Renal cortical epithelial cell (primary cell): ENCODE data around the gene POPDC3. TPM values are rescaled to one million over a fixed set of nuclear protein-coding genes. Genes with fewer than 3 reads are reported as not detected.
"Not testable (repeated sequence)": the region's sequence is repeated elsewhere in the genome, so short reads cannot be mapped to it uniquely, and the experiment has no call there.

ENCODE experiments used
- DNase-seq: peaks from one replicate; pipeline ENCODE4 v3.0.0-alpha.2; 2011; ENCODE audit warnings: low read depth
- total RNA-seq: library from RNA; depleted of rRNA; stranded (reverse); fragments of >200 nt; gene quantifications from 2 replicates; pipeline ENCODE4 v1.2.3, GENCODE V29; 2014

Gene POPDC3, protein sequence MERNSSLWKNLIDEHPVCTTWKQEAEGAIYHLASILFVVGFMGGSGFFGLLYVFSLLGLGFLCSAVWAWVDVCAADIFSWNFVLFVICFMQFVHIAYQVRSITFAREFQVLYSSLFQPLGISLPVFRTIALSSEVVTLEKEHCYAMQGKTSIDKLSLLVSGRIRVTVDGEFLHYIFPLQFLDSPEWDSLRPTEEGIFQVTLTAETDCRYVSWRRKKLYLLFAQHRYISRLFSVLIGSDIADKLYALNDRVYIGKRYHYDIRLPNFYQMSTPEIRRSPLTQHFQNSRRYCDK
- total RNA-seq: under 0.01 and 2.1 TPM in 2 replicates

DNA sequence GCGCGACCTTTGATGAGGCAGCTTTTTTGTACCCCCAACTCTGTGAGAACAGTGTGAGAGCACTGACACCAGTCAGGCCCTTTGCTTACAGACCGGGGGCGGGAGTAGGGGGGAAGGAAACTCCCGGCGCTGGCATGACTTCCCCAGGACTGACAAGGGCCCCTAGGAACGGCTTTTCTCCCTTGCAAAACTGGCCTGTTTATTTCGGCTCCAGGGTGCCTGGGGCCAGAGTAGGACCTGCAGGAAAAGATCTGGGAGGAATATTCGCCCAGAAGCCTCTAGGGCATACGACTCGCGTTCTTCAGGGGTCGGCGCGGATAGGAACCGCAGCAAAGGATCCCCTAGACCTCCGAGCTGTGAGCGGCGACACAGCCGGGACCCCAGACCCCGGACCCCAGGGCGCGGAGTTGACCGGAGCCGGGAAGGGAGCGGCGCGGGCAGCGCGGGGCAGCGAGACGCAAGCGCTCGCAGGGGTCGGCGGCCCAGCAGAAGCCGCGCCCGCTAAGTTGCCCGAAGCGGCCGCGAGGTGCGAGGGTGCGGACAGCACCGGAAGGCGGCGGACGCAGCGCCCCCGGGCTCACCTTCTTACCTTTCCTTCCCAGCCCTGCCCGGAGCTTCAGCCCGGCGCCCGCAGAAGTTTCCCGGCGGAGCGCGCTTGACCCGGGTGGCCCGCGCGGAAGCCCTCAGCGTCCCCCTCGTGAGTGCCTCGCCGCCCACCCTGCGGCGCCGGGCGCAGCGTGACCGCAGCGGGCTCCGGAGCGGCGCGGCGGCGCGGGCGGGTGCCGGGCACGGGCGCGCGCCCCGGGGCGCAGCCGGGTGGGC is at the start of gene POPDC3:
POPDC3 (minus strand) TSS at position 771 of the 822 bp plus-strand sequence. CDS start 18,105 bp downstream, outside the sequence.
- DNase-seq: no peak

DNA sequence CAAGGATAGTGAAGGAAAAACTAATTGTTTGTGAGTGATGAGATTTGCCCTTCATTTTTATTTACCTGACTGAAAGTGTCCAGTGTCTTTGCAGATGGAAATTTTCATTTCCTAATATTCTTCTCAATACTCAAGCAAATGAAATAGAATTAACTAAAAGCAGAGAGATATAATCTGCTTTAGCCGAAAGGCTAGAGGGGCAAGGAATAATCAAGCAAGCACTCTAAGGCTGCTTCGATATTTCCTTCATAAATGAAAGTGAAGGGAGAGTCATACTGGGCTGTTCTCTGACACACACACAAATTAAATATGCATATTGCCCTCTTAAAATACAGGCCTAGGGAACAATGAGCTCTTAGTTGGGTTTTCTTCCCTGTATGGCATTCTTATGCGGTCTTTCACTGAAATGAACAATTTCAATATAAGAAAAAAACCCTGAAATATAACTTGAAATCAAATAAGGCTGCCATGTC is 47.5 kb upstream of the POPDC3 start:
- DNase-seq: no peak

DNA sequence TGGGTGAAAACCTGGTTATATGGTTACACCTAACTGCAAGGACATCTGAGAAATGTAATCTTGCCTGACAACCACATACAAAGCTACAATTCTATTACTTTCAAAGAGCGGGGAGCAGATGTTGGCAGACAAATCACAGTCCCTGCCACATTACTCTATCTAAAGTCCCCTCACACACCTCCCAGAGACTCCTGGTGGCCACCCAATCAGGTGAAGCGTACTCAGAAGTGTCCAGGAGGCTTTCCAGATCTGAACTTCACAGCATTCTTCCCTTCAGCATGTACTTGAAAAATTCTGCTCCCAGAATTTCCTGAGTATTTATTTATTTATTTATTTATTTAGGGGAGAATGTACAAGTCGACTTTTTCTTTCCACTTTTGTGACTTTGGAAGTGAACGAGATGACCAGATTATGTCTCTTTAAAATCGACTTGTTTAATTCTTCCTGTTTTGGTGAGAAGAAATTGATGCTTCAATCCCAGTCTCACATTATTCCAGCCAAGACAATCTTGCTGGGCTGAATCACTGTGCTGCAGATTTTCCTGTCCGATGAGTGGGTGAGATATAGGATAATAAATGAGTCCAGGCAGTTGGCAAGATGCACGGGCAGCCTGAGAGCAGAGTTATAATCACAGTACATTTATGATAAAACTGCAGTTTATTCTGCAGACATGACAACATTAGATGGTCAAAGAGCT is 46.9 kb upstream of the POPDC3 start:
- DNase-seq: no peak

DNA sequence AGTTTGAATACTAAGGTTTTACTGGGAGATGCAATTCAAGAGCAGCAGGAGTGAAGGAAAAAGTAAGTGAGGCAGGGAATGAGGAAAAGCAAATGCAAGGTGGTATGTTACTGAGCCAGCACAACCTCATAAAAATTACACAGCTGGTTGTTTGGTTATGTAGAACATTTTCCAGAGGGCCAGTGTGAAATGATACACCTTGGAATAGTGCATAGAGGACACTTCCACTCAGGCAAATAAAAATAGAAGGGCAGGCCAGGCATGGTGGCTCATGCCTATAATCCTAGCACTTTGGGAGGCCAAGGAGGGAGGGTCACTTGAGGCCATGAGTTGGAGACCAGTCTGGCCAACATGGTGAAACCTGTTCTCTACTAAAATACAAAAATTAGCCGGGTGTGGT is 43.4 kb upstream of the POPDC3 start:
- DNase-seq: no peak

DNA sequence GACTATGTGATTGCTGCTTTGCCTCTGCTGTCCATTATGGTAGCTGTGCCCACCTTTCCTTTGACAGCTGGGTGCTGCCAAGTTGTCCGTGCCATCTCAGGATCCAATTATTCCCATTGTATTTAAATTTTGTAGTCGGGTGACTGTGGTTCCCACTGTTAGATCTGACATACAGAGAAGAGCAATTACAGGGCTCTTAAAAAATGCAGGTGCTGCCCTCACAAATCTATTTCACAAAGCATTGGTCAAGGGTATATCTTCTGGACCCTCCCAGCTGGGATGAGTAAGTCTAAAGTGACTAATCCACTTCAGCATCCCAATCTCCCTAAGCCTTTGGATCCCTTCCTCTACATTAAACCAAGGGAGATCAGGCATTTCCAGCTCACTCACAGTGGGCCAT is 41.4 kb upstream of the POPDC3 start:
- DNase-seq: not testable (repeated sequence)

DNA sequence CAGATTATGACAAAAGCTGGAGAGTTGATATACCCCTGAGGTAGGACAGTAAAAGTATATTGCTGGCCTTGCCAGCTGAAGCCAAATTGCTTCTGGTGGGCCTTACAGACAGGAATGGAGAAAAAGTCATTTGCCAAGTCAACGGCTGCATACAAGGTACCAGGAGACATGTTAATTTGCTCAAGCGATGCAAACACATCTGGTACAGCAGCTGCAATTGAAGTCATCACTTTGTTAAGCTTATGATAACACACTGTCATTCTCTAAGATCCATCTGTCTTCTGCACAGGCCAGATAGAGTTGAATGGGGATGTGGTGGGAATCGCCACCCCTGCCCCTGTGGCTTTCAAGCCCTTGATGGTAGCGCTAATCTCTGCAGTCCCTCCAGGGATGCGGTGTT is 40.4 kb upstream of the POPDC3 start:
- no peak for DNase-seq

DNA sequence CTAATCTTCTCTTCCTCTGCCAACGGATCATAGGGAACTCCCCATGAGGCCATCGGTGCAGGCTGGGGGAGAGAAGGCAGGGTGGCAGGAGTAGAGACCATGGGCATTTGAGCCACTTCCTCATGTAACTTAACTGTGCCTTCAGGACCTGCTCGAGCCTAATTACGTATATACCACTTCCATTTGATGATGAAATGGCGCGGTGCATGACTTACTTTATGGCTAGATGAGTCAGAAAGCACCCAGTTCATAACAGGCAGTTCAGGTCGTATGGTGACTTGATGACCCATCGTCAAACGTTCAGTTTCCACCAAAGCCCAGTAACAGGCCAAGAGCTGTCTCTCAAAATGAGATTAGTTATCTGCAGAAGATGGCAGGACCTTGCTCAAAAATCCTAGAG is 39.4 kb upstream of the POPDC3 start:
- DNase-seq: not testable (repeated sequence)

DNA sequence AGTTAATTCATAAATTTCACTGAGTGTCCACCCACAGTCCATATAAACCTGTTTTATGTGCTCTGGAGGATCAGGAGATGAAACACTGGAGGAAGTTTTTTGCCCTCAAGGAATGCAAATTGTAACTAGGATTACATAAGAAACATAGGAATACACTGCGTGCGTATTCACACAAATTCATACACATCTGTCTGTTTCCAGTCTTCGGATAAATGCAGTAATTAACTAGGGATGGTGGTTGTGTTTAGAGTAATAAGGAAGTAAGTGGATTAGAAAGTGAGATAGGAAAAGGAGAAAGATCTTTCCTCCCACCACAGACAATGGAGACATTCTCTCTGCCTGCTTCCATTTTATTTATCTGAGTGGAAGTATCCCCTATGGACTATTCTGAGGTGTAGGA is 35.7 kb upstream of the POPDC3 start:
- no peak for DNase-seq

DNA sequence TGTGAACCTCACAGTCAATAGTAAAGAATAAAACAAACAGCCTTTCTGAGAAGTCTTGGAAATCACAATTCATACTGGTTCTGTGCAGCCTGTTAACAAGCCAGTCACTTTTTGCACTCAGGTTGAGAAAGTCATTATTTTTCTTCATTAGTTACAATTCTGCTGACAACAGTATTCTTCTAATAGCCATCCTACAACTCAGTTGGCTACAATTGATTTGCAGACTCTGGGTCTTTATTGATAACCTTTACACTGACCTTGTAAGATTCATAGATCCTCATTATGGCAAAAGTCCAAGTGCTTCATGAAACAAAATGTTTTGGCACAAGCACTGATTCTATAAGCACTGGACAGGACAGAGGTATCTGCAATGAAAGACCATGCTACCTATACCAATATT is 34.9 kb upstream of the POPDC3 start:
- DNase-seq: no peak

DNA sequence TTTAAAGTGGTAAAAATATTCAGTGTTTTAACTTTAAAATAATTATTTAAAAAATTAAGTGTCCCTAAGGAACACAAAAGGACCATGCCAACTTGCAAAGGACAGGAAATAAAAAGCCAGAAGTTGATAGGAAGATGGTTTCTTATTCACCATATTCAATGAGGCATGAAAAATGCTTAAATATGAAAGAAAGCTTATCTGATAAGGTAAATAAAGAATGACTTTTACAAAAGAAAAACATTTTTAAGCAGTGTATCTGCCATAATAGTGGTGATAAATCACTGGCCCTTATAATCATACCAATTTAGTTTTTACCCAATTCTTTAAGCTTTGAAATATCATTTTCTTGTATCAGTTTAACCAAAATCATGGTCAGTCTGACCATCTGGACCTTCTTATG is 33.5 kb upstream of the POPDC3 start:
- no peak for DNase-seq

DNA sequence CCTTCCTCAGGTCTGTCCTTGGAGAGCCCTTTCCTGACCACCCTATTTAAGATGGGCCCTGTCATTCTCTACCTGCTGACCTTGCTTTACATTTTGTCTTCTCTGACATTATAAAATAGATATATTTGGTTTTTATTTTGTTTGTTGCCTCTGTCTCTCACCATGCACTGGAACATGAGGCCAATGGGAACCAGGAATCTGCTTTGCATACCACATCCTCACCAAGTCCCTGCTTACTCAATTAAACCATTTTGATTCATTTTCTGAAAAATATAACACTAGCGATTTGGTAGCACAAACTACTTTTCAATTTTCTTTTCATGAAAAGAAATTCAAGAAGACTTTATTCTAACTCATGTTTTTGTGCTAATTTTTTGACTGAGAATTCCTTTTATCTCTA is 32.8 kb upstream of the POPDC3 start:
- no peak for DNase-seq

DNA sequence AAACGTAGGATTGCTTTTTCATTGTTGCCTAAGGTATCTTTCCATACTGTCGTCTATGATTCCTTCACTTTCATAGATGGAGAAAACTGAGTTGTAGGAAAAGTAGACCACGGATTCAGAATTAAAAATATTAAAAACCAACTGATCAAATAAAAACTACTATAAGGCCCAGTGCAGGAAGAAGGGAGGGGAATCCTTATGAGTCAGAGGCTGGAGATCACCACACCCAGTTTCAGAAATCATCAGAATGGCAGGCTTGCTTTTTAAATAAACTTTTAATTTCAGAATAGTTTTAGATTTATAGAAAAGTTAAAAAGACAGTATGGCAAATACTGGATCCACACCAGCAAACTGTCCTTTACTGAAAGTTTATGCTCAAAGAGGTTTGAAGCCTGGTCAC is 32.0 kb upstream of the POPDC3 start:
- DNase-seq: peak; percentile 7

DNA sequence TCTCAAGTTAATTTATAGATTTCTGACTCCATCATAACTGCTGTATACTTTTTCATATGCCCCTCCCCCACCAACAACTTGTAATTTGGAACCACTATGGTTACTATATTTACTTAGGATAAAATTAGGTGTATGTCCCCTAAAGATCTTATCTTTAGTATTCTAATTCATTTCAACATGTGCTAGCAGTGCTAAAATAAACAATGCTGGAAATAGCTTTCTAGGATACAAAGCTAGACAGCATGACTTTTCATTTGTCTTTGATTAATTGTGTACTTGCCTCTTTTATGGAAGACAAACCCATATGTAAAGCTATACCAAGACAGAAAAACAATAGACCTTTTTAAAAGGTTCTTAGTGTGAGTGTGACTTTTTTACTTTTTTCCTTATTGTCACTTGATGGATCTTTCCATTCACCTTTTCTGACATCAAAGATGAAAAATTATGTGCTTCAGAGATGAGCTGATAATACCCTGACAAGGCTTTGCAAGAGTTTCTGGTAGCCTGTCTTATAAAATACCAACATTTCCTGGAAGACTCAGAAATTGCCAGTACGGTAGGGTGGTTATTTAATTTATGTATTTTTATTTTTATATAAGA is 31.2 kb upstream of the POPDC3 start:
- DNase-seq: no peak

DNA sequence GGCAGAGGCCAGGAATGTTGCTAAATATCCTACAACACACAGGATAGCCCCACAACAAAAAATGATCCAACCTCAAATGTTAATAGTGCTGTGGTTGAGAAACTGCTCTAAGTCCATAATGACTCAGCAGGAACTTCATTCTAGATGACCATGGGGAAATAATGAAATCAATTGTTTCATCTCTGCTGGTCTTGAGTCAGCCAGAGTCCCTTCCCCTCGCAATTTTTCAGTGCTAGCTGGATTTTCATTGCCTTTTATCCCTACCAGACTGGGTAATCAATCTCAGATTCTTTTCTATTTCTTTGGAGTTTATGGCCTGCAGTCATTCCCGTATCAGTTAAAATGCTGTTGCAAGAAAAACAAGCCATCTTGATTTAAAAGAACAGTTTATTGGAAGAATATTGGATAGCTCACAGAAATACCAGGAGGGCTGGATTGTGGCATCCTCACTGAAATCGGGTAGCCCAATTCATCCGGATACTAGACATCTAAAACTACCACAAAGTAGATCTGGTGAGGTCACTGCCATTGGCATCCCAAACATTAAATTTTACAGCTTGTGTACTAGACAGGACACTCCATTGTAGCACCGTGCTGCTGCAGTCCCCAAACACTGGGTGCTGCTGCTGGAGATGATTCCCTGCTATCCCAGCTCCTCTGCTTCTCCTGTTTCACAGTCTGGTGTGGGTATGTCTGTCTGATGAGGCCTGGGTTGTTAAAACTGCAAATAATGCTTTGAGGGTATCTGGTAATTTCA is 30.3 kb upstream of the POPDC3 start:
- peak; percentile 95 for DNase-seq

DNA sequence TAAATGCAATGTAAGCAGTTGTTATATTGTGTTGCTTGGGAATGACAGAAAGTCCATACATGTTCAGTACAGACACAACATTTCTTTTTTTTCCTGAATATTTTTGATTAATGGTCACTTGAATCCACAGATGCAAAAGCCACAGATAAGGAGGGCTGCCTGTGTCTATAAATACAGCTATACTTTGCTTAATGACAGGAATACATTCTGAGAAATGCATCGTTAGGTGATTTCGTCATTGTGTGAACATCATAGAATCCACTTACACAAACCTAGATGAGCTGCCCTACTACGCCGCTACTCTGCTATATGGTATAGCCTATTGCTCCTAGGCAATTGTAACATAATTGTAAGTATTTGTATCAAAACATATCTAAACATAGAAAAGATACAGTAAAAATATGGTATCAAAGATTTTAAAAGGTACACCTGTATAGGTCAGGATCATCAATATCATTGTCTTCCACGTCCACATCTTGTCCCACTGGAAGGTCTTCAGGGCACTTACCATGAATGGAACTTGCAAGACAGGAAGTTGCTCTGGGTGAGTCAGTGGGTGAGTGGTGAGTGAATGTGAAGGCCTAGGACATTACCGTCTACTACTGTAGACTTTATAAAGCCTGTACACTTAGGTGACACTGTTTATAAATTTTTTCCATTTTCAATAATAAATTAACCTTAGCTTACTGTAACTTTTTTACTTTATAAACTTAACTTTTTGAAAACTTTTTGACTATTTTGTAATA is 27.9 kb upstream of the POPDC3 start:
- peak; percentile 52 for DNase-seq

DNA sequence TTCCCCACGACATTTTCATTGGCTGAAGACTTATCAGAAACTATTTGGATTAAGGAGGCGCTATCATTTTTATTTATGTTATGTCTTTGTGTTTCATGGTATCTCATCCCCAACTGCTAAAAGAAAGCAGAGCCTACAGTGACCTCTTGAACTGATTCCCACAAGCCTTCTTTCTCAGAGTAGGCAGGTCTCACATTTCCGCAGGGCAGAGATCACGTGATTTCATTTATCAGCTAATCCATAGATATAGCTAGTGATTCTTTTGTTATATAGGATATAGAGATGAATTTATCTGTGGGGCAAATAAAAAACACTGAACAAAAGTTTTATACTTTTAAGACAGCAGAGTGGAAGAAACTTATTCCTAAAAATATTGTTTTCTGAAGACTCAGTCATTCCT is 25.0 kb upstream of the POPDC3 start:
- DNase-seq: no peak

DNA sequence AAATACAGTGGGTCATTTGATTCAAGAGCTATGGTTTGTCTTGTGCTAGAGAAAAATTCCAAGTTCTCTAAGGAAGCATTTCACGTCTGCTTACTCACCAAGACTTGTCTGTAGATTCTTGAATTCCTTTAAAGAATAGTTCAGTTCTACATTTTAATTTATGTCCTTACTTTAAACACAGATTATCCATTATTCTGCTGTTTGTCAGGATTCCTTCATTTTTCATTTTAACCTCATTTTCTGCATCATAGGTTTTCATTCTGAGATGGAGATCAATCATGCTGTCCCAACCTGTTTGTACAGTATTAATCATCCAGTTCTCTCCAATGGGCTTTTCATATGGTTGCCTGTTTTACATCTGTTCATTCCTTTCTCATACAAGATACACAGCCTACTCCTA is 24.5 kb upstream of the POPDC3 start:
- DNase-seq: peak; percentile 55

DNA sequence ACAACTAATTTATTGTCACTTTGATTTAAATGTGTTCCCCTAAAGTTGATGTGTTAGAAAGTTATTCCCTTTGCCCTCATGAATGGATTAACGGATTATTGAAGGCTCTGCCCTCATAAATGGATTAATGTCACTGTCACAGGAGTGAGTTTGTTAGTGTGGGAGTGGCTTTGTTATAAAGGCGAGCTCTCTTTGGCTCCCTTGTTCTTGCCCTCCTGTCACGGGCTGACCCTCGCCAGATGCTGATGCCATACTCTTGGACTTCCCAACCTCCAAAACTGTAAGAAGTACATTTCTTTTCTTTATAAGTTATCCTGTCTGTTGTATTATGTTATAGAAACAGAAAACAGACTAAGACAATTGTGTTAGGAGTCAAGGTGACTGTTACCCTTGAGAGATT is 22.7 kb upstream of the POPDC3 start:
- DNase-seq: no peak

DNA sequence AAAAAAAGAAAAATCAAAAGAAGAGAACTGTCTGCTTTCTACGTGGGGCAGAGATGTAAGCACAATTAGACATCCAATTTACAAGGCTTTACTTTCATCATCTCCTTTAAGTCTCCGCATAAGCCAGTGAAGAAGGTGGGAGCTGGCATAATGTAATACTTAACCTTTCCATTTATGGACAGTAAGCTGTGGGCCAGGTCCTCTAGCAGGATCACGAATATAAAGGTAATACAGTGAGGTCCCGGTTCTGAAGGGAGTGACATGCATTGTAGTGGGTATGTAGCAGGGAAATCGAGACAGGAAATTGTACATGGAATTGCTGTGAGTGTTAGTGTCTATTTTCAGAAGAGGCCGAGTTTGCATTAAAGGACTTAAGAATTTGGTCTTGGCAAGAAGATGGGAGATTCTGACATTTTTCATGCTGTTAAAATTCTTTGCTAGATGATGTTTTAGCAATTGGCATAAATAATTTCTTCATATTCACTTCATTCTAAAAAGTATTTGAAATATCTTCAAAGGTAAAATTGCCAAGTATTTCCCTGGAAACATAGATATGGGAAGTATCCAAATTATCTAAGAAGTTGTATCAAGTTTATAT is 20.4 kb upstream of the POPDC3 start:
- no peak for DNase-seq

DNA sequence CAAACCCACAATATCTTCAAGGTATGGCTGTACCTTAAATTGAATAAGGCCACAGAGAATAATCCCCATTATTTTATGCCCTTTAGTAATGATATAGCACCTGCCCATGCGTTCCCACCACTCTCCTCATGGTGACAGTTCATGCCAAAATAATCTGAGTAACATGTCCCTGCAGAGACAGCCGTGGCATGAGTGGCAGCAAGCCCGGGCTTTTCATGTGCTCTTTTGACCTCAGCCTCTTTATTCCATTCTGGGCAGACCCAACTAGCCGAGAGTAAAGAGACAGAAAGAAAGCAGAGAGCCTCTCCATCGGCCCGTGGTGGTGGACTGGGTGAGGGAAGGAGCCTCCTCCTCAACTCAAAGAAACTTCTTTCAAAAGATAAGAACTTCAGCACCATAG is 19.9 kb upstream of the POPDC3 start:
- no peak for DNase-seq
